ENCODE measurements around the gene LIPE.
"Not testable (repeated sequence)": the region's sequence is repeated elsewhere in the genome, so short reads cannot be mapped to it uniquely, and the experiment has no call there.

Gene LIPE

GRCh38 chr19:42469311-42470235 is 42.4 kb upstream of the LIPE start:
- TF ChIP-seq, protein P1, sequence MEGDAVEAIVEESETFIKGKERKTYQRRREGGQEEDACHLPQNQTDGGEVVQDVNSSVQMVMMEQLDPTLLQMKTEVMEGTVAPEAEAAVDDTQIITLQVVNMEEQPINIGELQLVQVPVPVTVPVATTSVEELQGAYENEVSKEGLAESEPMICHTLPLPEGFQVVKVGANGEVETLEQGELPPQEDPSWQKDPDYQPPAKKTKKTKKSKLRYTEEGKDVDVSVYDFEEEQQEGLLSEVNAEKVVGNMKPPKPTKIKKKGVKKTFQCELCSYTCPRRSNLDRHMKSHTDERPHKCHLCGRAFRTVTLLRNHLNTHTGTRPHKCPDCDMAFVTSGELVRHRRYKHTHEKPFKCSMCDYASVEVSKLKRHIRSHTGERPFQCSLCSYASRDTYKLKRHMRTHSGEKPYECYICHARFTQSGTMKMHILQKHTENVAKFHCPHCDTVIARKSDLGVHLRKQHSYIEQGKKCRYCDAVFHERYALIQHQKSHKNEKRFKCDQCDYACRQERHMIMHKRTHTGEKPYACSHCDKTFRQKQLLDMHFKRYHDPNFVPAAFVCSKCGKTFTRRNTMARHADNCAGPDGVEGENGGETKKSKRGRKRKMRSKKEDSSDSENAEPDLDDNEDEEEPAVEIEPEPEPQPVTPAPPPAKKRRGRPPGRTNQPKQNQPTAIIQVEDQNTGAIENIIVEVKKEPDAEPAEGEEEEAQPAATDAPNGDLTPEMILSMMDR (IDR thresholded peaks at IDR 0.05; ENCODE audit: borderline replicate concordance, insufficient read depth, low read depth, low read length): no peak
- no peak overlapping the region for H3K4me3 ChIP-seq (ENCODE audit: low read depth, low read length)

GRCh38 chr19:42468273-42468796 is 41.1 kb upstream of the LIPE start:
- H3K4me3 ChIP-seq (ENCODE audit: low read depth, low read length): no peak overlapping the region
- TF ChIP-seq, protein P1 (IDR thresholded peaks at IDR 0.05; ENCODE audit: borderline replicate concordance, insufficient read depth, low read depth, low read length): no peak

- H3K4me3 ChIP-seq (ENCODE audit: low read depth, low read length): no peak overlapping the region
- TF ChIP-seq, protein P1 (IDR thresholded peaks at IDR 0.05; ENCODE audit: borderline replicate concordance, insufficient read depth, low read depth, low read length): no peak
Measured at GRCh38 chr19:42467183-42467760, 40.1 kb upstream of the LIPE start.

- H3K4me3 ChIP-seq (ENCODE audit: low read depth, low read length): peak overlapping the region; percentile 10
- TF ChIP-seq, protein P1 (IDR thresholded peaks at IDR 0.05; ENCODE audit: borderline replicate concordance, insufficient read depth, low read depth, low read length): no peak
Measured at GRCh38 chr19:42466521-42467182, 39.5 kb upstream of the LIPE start.

DNA sequence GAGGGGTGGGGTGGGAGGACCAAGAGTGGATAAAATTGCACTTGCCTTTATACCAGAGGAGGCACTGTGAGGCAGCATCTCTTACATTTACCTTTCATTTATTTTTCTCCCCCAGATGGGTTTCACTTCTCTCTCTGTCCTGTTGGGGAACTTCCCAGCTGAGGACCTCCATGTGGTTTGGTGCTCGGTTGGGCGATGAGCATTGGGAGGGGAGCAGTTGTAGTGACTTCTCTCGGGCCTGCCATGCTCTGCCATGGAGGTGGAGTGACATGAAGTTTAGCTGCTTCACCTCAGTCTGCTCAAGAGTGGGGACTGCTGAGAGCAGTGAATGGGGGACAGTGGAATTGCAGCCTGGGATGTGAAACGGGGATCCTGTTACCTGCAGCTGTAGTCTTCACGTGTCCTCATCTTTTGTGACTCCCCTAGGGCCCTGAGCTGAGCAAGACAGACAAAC is 38.7 kb upstream of the LIPE start:
- H3K4me3 ChIP-seq (ENCODE audit: low read depth, low read length): no peak overlapping the region
- TF ChIP-seq, protein P1 (IDR thresholded peaks at IDR 0.05; ENCODE audit: borderline replicate concordance, insufficient read depth, low read depth, low read length): peak; percentile 49; the same call in 1 of the 2 replicates

DNA sequence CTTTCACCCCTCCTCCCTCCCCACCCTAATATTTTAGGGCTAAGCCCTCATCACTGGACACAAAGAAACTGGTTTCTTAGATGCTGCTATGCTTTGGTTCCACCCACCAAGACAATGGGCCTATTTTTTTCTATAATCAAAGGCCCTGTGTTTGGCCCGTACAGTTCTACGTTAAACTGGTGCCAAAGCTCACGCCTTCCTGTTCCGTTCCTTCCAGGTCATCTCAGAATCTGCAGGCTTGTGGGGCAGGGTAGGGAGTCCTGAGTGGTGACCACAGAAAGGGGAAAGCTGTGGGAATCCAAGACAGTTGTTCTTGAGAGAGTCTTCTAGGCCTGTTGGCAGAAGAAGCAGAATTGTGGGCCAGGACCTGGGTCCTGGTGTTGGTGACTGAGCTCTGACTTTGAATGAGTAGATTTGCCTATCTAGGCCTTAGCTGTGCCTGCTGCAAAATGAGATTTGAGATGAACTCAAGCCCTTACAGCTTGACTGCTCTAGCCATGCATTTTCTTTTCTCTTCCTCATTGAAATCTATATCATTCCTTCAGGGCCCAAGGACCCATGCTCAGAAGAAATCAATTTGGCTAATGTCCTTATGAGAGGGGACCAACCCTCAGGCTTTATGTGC is 34.6 kb upstream of the LIPE start:
- no peak overlapping the region for H3K4me3 ChIP-seq (ENCODE audit: low read depth, low read length)
- TF ChIP-seq, protein P1 (IDR thresholded peaks at IDR 0.05; ENCODE audit: borderline replicate concordance, insufficient read depth, low read depth, low read length): no peak

DNA sequence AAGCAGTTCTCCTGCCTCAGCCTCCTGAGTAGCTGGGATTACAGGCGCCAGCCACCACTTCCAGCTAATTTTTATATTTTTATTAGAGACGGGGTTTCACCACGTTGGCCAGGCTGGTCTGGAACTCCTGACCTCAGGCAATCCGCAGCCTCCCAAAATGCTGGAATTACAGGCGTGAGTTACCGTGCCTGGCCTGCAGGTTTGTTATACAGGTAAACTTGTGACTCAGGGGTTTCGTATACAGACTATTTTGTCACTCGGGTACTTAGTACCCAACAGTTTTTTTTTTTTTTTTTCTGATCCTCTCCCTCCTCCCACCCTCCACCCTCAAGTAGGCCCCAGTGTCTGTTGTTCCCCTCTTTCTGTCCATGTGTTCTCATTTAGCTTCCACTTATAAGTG is 34.0 kb upstream of the LIPE start:
- not testable (repeated sequence) for H3K4me3 ChIP-seq (ENCODE audit: low read depth, low read length)

Data from GM12875 (cell line).